NOMO-1 (cell line): ENCODE data around the gene DEFB132.
A peak's percentile ranks its signal among the peaks of the same experiment; 100 is the strongest.
"Not testable (repeated sequence)": the region's sequence is repeated elsewhere in the genome, so short reads cannot be mapped to it uniquely, and the experiment has no call there.

Source experiments
- DNase-seq, 2 experiments: peaks; one replicate each; lab custom pipeline; 2025; ENCODE audit not compliant: unreplicated experiment in 2 of 2; lab: John Stamatoyannopoulos, UW

Gene DEFB132

GRCh38 chr20:257419-257818, at the start of gene DEFB132:
Gene DEFB132, plus strand, starts transcription at chr20:257724. Its CDS starts 55 bp downstream, at chr20:257779.
- no peak for DNase-seq

DNA sequence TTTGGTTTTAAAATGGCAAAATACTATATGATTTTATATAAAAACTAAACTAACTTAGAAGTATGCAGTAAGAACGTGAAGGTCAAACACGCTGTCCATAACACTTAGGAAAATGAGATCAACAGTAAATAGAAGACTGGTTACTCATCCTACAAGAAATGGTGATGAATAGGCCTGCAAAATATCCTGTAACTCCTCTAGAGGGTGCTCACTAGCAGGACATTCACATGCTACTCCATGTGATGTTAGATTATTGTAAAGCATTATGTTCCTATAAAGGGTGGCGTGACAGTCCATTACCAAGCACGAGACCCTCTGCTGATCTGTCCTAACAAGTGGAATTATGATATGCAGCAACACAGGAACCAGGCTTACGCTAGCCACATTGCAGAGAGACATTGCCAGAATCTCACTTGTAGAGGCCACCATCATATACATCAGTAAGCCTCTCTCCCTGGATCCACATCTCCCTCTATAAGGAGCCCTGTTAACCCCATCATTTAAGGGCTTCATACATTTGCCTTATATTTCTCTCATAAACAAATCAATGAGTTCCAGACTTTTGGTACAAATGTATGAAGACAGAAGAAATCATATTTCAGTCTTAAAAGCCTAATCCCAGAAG, 48.5 kb upstream of the DEFB132 start:
- peak in 1 of 2 experiments; percentile 74 for DNase-seq

DNA sequence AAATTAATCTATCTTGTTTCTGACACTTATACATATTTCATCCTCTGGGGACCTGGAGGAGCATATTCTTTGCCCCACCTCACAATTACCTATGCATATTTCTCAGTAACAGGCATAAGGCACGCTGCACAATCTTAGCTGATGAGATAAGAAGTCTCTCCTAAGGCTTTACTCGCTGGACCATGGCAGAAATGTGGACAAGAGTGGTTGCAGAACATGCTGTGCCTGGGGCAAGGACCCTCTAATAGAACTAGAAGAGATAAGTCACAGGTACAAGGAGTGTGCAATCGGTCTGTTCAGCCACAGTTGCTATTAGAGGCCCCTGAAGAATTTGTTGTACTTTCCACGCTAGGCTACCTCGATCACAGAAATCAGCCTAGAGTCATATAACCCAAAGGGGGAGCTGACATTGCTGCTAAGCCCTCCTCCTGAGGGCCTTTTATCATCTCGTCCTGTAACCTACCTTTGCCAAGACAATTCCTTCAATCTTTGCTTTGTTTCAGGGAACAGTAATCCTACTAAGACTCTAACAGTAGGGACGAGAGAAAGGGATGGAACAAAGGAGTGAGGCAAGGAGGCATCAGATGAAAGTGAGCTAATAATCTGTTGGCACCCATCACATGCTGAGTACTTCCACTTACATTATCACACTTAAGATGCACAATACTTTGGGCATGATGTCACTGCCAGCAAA, 46.6 kb upstream of the DEFB132 start:
- DNase-seq, result no peak

DNA sequence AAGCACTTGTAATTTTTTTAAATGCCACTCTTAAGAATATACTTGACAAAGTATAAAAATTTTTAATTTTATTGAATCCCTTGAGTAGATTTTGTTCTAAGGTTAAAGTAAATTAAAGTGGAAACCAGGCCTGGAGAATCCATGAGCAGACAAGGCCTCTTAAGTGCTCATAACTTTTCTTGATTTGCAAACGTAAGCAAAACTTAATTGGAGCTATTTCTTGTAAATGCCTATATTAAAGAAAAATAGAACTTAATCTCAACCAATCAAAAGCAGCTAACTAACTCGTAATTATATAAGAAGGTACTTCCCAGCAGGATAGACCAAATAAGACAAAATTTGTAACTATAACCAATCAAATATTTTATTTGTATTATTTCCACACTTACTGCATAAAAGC, 43.1 kb upstream of the DEFB132 start:
- no peak for DNase-seq

GRCh38 chr20:215796-216195, 41.7 kb upstream of the DEFB132 start:
- DNase-seq, result no peak

- no peak for DNase-seq
Observed at GRCh38 chr20:217266-217665, 40.3 kb upstream of the DEFB132 start.

GRCh38 chr20:219290-220115, 38.0 kb upstream of the DEFB132 start:
- DNase-seq, result peak in 1 of 2 experiments; percentile 3

DNA sequence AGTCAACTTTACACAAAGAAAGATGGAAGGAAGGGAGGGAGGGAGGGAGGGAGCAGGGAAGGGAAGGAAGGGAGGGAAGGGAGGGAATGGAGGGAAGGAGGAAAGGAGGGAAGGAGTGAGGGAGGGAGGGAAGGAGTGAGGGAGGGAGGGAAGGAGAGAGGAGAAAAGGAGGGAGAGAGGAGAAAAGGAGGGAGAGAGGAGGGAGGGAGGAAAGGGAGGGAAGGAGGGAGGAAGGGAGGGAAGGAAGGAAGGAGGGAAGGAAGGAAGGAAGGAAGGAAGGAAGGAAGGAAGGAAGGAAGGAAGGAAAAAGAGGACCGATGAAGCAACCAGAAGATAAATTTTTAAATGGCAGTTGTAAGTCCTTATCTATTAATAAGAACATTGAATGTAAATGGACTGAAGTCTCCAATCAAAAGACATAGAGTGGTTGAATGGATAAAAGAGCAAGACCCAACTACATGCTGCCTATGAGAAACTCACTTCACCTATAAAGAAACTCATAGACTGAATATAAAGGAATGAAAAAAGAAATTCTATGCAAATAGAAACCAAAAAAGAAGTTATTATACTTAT, 36.2 kb upstream of the DEFB132 start:
- DNase-seq, result no peak

GRCh38 chr20:225879-226278, 31.6 kb upstream of the DEFB132 start:
- DNase-seq, result not testable (repeated sequence)

GRCh38 chr20:226958-227357, 30.6 kb upstream of the DEFB132 start, which contains the start of gene DEFB129:
Gene DEFB129, plus strand, starts transcription at chr20:227258. Its CDS starts 31 bp downstream, at chr20:227289.
- DNase-seq, result no peak

GRCh38 chr20:227439-228105, 30.0 kb upstream of the DEFB132 start:
- peak; percentile 34 to 68 for DNase-seq

DNA sequence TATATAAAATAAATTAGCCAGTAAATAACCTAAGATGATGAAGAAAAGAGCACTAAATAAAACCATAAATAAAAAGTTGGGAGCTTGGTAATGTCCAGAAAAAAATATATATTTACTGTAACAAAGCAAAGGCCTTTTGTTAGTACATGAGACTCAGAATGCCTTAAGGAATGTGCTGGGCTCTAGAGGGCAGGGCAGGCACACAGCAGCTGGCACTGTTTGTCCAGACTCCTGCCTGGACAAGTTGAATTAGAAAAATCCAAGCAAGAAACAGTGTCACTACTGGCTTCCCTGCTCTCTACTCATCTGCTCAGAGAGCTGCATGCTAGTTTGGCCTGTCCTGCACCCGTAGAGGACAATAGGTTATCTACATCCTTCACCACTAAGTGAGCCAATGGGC, 21.6 kb upstream of the DEFB132 start:
- no peak for DNase-seq

GRCh38 chr20:237489-237888, 20.0 kb upstream of the DEFB132 start:
- peak; percentile 54 to 60 for DNase-seq

GRCh38 chr20:237929-238328, 19.6 kb upstream of the DEFB132 start:
- peak; percentile 22 to 74 for DNase-seq

- no peak for DNase-seq
Observed at GRCh38 chr20:242905-243304, 14.6 kb upstream of the DEFB132 start.

DNA sequence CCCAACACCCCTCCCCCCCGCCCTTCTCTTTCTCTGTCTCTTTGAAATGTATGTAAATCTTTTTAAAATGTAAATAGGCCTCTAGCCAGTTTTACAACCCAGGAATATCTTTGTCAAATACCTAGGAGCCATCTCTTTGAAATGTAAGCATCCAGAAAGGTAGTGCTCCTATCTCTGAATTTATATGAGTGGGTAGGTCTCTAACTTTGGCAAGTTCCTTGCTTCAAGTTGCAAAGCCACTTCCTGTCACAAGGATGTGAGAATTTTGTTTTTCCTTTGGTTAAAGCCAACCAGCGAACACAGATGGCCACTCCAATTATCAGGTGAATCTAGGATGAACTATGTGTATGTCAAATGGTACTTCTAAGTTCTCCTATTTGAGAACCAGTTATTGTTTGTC, 6.2 kb upstream of the DEFB132 start:
- DNase-seq, result no peak

DNA sequence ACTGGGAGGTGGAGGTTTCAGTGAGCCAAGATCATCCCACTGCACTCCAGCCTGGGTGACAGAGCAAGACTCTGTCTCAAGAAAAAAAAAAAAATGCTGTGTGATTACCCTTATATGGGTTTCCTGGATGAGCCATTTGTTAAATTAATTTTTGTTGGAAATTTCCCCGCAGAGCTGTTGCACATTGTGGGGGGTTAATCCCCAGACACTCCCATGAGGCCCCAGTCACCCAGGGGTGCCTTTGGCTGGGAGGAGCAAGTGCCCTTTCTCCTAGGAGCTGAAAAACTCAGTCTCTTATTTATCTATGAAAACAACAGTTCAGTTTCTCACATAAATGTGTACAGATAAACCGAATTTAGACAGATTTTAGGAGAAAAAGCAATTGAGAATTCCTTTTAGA, 4.7 kb upstream of the DEFB132 start:
- no peak for DNase-seq

- DNase-seq, result not testable (repeated sequence)
Observed at GRCh38 chr20:253447-253846, 4.1 kb upstream of the DEFB132 start.

DNA sequence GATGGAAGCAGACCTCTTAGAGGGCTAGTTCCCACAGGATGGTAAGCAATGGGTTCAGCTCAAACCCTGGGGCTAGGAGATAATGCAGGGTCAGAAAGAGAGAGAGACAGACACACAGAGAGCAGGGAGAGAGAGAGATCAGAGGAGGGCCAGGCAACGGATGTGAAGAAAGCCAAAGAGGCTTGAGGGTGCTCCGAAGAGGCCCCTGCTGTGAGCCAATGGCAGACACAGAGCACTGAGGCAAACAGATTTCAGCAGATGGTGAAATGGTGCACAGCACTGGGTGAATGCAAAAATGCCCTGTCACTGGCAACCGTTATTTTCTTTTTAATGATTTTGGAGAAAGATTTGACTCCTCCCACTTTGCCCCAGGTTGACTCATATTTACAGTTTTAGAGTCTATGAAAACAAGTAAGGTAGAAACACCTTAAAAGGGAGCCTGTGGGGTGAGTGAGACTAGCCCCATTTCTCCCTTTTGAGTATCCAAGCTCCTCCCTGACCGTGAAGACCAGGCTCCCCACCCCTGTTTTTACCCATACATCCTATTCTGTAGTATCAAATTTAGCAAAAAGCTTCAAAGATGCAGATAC, 840 bp downstream of the DEFB132 start:
- no peak for DNase-seq

DNA sequence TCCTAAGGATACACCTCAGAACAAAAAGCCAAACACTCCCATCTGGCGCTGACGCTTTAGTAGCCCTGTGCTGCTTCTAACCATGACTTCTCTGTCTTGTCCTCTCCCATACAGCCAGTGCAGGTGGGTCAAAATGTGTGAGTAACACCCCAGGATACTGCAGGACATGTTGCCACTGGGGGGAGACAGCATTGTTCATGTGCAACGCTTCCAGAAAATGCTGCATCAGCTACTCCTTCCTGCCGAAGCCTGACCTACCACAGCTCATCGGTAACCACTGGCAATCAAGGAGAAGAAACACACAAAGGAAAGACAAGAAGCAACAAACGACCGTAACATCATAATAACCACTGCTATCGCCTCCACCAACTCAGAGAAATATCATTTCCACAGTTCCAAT, 1.4 kb downstream of the DEFB132 start:
- DNase-seq, result no peak
